WTC11 (cell line): ENCODE data around the gene ERICH6. TPM values are rescaled to one million over a fixed set of nuclear protein-coding genes. Genes with fewer than 3 reads are reported as not detected.

Experiments
- ATAC-seq: fragments of 200-7000 bp; cut with Tn5 transposase; 2 replicates; pipeline ENCODE4 v1.10.0; 2021; ENCODE audit warnings: mild to moderate bottlenecking, moderate library complexity
- Bru-seq: library from RNA; stranded (reverse); fragments of 400-500 nt; gene quantifications from one replicate; lab custom pipeline; 2021; lab: Mats Ljungman, UMichigan
- CTCF ChIA-PET: fragments of 300-600 bp; sonication (Branson Sonifier 250); formaldehyde crosslinking; loops from one replicate; lab custom pipeline; 2021; ENCODE audit warnings: antibody characterized with exemption; lab: Charles Lee
- POLR2A ChIA-PET: fragments of 350-600 bp; sonication (Branson Sonifier 250); formaldehyde crosslinking; loops from one replicate; lab custom pipeline; 2021; ENCODE audit warnings: antibody characterized with exemption; lab: Charles Lee
- DNase-seq: peaks from one replicate; pipeline ENCODE4 v3.0.0; 2021; ENCODE audit warnings: low spot score
- H3K27ac Mint-ChIP-seq: 2 replicates; pipeline ENCODE4 v1.8.0; 2021; ENCODE audit warnings: mixed read lengths
- H3K27me3 Mint-ChIP-seq: 2 replicates; pipeline ENCODE4 v1.8.0; 2021; ENCODE audit warnings: low read depth, mild to moderate bottlenecking, moderate library complexity, mixed read lengths
- H3K36me3 Mint-ChIP-seq: 2 replicates; pipeline ENCODE4 v1.8.0; 2021; ENCODE audit warnings: mixed read lengths
- H3K4me1 Mint-ChIP-seq: 2 replicates; pipeline ENCODE4 v1.8.0; 2022; ENCODE audit warnings: mixed read lengths
- H3K4me3 Mint-ChIP-seq: 2 replicates; pipeline ENCODE4 v1.8.0; 2021; ENCODE audit warnings: mild to moderate bottlenecking, moderate library complexity, mixed read lengths
- H3K9me3 Mint-ChIP-seq: 2 replicates; pipeline ENCODE4 v1.8.0; 2021; ENCODE audit warnings: mixed read lengths
- ATF2 ChIP-seq: sonication (generic); formaldehyde crosslinking; IDR thresholded peaks from 2 replicates; pipeline ENCODE4 v1.8.1; 2022; ENCODE audit warnings: low read depth, missing genetic modification reagents, borderline replicate concordance
- CREB1 ChIP-seq: sonication (generic); formaldehyde crosslinking; IDR thresholded peaks from 2 replicates; pipeline ENCODE4 v1.8.0; 2023; ENCODE audit warnings: mild to moderate bottlenecking, missing genetic modification reagents
- CTCF ChIP-seq: fragments of 200-600 bp; IDR thresholded peaks from 2 replicates; pipeline ENCODE4 v1.8.0; 2022; ENCODE audit warnings: antibody characterized with exemption
- ESRRA ChIP-seq: sonication (generic); formaldehyde crosslinking; IDR thresholded peaks from 2 replicates; pipeline ENCODE4 v1.8.1; 2022; ENCODE audit warnings: mild to moderate bottlenecking, missing genetic modification reagents, borderline replicate concordance
- ETV6 ChIP-seq: sonication (generic); formaldehyde crosslinking; IDR thresholded peaks from 2 replicates; pipeline ENCODE4 v1.8.1; 2022; ENCODE audit warnings: mild to moderate bottlenecking, missing genetic modification reagents
- FOXK1 ChIP-seq: sonication (generic); formaldehyde crosslinking; IDR thresholded peaks from 2 replicates; pipeline ENCODE4 v1.8.0; 2022; ENCODE audit warnings: mild to moderate bottlenecking, moderate library complexity, missing genetic modification reagents
- FOXP1 ChIP-seq: sonication (generic); formaldehyde crosslinking; IDR thresholded peaks from 2 replicates; pipeline ENCODE4 v1.8.0; 2022; ENCODE audit warnings: missing genetic modification reagents, mild to moderate bottlenecking, moderate library complexity, borderline replicate concordance
- GABPB1 ChIP-seq: sonication (generic); formaldehyde crosslinking; IDR thresholded peaks from 2 replicates; pipeline ENCODE4 v1.8.1; 2023; ENCODE audit warnings: mild to moderate bottlenecking, missing genetic modification reagents
- HMGXB4 ChIP-seq: sonication (generic); formaldehyde crosslinking; IDR thresholded peaks from 2 replicates; pipeline ENCODE4 v1.8.1; 2023; ENCODE audit warnings: mild to moderate bottlenecking, moderate library complexity, missing genetic modification reagents
- IRF2 ChIP-seq: sonication (generic); formaldehyde crosslinking; IDR thresholded peaks from 2 replicates; pipeline ENCODE4 v1.8.0; 2022; ENCODE audit warnings: low read depth, missing genetic modification reagents, borderline replicate concordance
- KAT7 ChIP-seq: sonication (generic); formaldehyde crosslinking; IDR thresholded peaks from 2 replicates; pipeline ENCODE4 v1.8.1; 2023; ENCODE audit warnings: missing genetic modification reagents, mild to moderate bottlenecking, borderline replicate concordance
- SP1 ChIP-seq: sonication (generic); formaldehyde crosslinking; conservative IDR thresholded peaks from 2 replicates; pipeline ENCODE4 v1.8.1; 2022; ENCODE audit warnings: missing genetic modification reagents
- STAT6 ChIP-seq: sonication (generic); formaldehyde crosslinking; conservative IDR thresholded peaks from 2 replicates; pipeline ENCODE4 v1.8.1; 2023; ENCODE audit warnings: mild to moderate bottlenecking, low read depth, missing genetic modification reagents, moderate library complexity
- TEAD1 ChIP-seq: sonication (generic); formaldehyde crosslinking; IDR thresholded peaks from 2 replicates; pipeline ENCODE4 v1.8.0; 2022; ENCODE audit warnings: mild to moderate bottlenecking, missing genetic modification reagents
- ZBTB43 ChIP-seq: sonication (generic); formaldehyde crosslinking; IDR thresholded peaks from 2 replicates; pipeline ENCODE4 v1.8.1; 2023; ENCODE audit warnings: mild to moderate bottlenecking, missing genetic modification reagents
- ZNF263 ChIP-seq: sonication (generic); formaldehyde crosslinking; IDR thresholded peaks from 2 replicates; pipeline ENCODE4 v1.8.1; 2022; ENCODE audit warnings: low read depth, mild to moderate bottlenecking, moderate library complexity, missing genetic modification reagents
- ZNF281 ChIP-seq: sonication (generic); formaldehyde crosslinking; IDR thresholded peaks from 2 replicates; pipeline ENCODE4 v1.8.0; 2023; ENCODE audit warnings: mild to moderate bottlenecking, missing genetic modification reagents
- long read RNA-seq, 3 experiments: library from RNA in 1 of 3; library from capped mRNA in 1 of 3; library from polyadenylated mRNA in 1 of 3; unstranded in 2 of 3; stranded (forward) in 1 of 3; transcript quantifications; one replicate each; pipeline ENCODE4 v2.0.0, GENCODE V29; 2021
- total RNA-seq: library from RNA; stranded (reverse); gene quantifications from 3 replicates; pipeline ENCODE4 v1.2.3, GENCODE V29; 2021

Gene ERICH6
- total RNA-seq (0.26 to 0.30 TPM in 2 of 3 replicates, not detected in the other), Bru-seq, nascent RNA (percentile 25 among the genes with signal in this experiment)
- long read RNA-seq, experiment 1 = 0 reads
- long read RNA-seq, experiment 2 = 0 reads
- long read RNA-seq, experiment 3, partial matches to known transcripts = 0 of 1 reads
- long read RNA-seq, experiment 3, other reads (novel, unspliced or antisense) = 1 of 1 reads

GRCh38 chr3:150703756-150704344 is at the start of gene ERICH6:
Gene ERICH6 (minus strand): TSS chr3:150703920. CDS start chr3:150703898, 22 bp downstream.
- Mint-ChIP-seq H3K4me3 (peak within 1 kb of the TSS; percentile 86), H3K27ac (no peak within 1 kb of the TSS), H3K9me3 (peaks cover 10% of the 10 kb centered on the region), H3K36me3 (peaks cover 12% of the 10 kb centered on the region)
- POLR2A ChIA-PET = interaction anchor here (0.5 to 1.1 kb wide), 9 partner anchors 30 to 1353 kb away, joined by 3 to 9 read pairs (median 3); no protein-coding TSS in a partner anchor
- DNase-seq = peak; percentile 94
- CTCF ChIA-PET = interaction anchor here (0.8 to 1.6 kb wide), 3 partner anchors 47 to 185 kb away, joined by 3 to 8 read pairs (median 4); no protein-coding TSS in a partner anchor
- TF ChIP-seq KAT7 (CRISPR knock-in tag) = 0 out of 2 replicates have a peak, but pooled peaks have one; percentile 74
- peak; percentile 48; the same call in 1 of the 2 replicates for TF ChIP-seq CREB1
- no peak for TF ChIP-seq ATF2
- 0 out of 2 replicates have a peak, but pooled peaks have one; percentile 29 for TF ChIP-seq GABPB1
- peak; percentile 71 for TF ChIP-seq HMGXB4 (CRISPR knock-in tag)
- no peak for TF ChIP-seq ESRRA
- 0 out of 2 replicates have a peak, but pooled peaks have one; percentile 23 for TF ChIP-seq SP1 (CRISPR knock-in tag)
- peak; percentile 99 for TF ChIP-seq ZNF263 (CRISPR knock-in tag)
- peak; percentile 43; the same call in 1 of the 2 replicates for TF ChIP-seq FOXP1
- TF ChIP-seq ZBTB43 = no peak
- peak; percentile 74; the same call in 1 of the 2 replicates for TF ChIP-seq ETV6 (CRISPR knock-in tag)
- TF ChIP-seq CTCF = no peak
- TF ChIP-seq IRF2 (CRISPR knock-in tag) = no peak
- 0 out of 2 replicates have a peak, but pooled peaks have one; percentile 4 for TF ChIP-seq TEAD1
- TF ChIP-seq ZNF281 = 0 out of 2 replicates have a peak, but pooled peaks have one; percentile 48
- TF ChIP-seq STAT6 (CRISPR knock-in tag) = no peak
- TF ChIP-seq FOXK1 (CRISPR knock-in tag) = 0 out of 2 replicates have a peak, but pooled peaks have one; percentile 17
- TF ChIP-seq, all 79 proteins: peak for 11
- H3K4me1 Mint-ChIP-seq = no peaks in the 10 kb centered on the region
- peaks cover 5% of the 10 kb centered on the region; the same call in 1 of the 2 replicates for H3K27me3 Mint-ChIP-seq
- peak; percentile 99 for ATAC-seq
